Heart left ventricle (tissue), 13 donors: ENCODE results near the gene BRD9.

Source experiments
- CTCF ChIP-seq, 12 donors: fragments of 200-600 bp; sonication (generic) in 4 of 12; IDR thresholded peaks; one replicate each; pipeline versions ENCODE4 v1.5.0 to v1.8.0; 2018 to 2022; ENCODE audit warnings: antibody characterized with exemption in 12 of 12, mild to moderate bottlenecking in 5 of 12
- POLR2A ChIP-seq, 2 donors: fragments of 450-650 bp; IDR thresholded peaks; one replicate each; pipeline ENCODE4 v1.6.1; 2017; ENCODE audit warnings: antibody characterized with exemption in 2 of 2, mild to moderate bottlenecking in 2 of 2, moderate library complexity in 2 of 2
- donor health status: ischemic (EF 13 %, LVEDD 7.1; RV severe dilation, severe dysfunction).
- donor health status: DM: no; HTN: yes; CAD: no.
- donor health status: DM: no; HTN: no; CAD: no.
- donor health status: ischemic (EF 25% LVEDD 6.9; RV normal size, moderate dysfunction).
- donor health status: ischemic (EF 25% LVEDD 5.7; RV mildly dilated, moderate dysfunction).
- donor health status: ischemic (EF 35%, LVEDD 5.7; RV mildly dilated, moderate dysfunction).
- donor health status: nonischemic (EF 11% LVEDD 7.7; RV severe dilation, severe dysfunction).
- donor health status: DM: yes; HTN: yes; CAD: no.
- donor health status: PGD.
- donor health status: ischemic (EF 29% LVEDD 5.4; RV normal size, mild dysfunction).
- donor health status: nonischemic (EF 23%, LVEDD 6.1; RV moderate dilation, normal function).

- TF ChIP-seq POLR2A (IDR thresholded peaks at IDR 0.05): no peak
- no peak for TF ChIP-seq CTCF (IDR thresholded peaks at IDR 0.05)
Measured at GRCh38 chr5:858726-859125, 33.9 kb downstream of the BRD9 start.
